ENCODE data around the gene FAM53B.

DNA sequence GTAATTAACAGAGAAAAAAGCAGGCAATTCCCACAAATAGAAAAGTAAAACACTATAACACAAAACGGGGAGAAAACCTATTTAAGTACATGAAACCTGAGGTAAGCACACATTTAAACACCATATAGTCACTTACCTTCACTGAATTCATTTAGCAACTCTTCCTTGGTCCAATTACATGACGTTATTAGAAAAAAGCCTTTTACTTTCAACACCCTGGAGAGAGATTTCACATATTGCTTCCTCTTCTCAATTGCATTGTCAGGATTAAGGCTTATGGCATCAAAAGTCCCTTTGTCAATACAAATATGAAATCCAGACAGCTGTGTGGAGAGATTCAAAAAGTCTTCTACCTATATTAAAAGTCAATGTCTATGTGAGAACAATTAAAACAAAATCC is 21.1 kb upstream of the FAM53B start:
- TF ChIP-seq POLR2A (IDR thresholded peaks at IDR 0.05): no peak
- TF ChIP-seq, protein P1, sequence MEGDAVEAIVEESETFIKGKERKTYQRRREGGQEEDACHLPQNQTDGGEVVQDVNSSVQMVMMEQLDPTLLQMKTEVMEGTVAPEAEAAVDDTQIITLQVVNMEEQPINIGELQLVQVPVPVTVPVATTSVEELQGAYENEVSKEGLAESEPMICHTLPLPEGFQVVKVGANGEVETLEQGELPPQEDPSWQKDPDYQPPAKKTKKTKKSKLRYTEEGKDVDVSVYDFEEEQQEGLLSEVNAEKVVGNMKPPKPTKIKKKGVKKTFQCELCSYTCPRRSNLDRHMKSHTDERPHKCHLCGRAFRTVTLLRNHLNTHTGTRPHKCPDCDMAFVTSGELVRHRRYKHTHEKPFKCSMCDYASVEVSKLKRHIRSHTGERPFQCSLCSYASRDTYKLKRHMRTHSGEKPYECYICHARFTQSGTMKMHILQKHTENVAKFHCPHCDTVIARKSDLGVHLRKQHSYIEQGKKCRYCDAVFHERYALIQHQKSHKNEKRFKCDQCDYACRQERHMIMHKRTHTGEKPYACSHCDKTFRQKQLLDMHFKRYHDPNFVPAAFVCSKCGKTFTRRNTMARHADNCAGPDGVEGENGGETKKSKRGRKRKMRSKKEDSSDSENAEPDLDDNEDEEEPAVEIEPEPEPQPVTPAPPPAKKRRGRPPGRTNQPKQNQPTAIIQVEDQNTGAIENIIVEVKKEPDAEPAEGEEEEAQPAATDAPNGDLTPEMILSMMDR (IDR thresholded peaks at IDR 0.05): no peak

Data from body of pancreas (tissue), 4 donors.